Measurements from ENCODE around the gene CACNA1C. TPM values are rescaled to one million over a fixed set of nuclear protein-coding genes. Genes with fewer than 3 reads are reported as not detected.

The CACNA1C gene
- total RNA-seq, 1 experiment from 2014 or later, result not detected

GRCh38 chr12:2547273-2548044, 494.7 kb downstream of the CACNA1C start:
- Histone ChIP-seq H3K27me3 (ENCODE audit: insufficient read depth, low read depth) (peaks cover 60% of the 10 kb centered on the region), H3K79me2 (ENCODE audit: low read depth) (no peaks in the 10 kb centered on the region), H3K4me1 (replicated peaks; ENCODE audit: insufficient read depth) (no peaks in the 10 kb centered on the region), H4K20me1 (ENCODE audit: insufficient read depth) (no peaks in the 10 kb centered on the region), H3K9me2 (ENCODE audit: insufficient read depth) (no peaks in the 10 kb centered on the region), H3K27ac (no peak overlapping the region), H3F3A (ENCODE audit: insufficient read depth, low read depth) (no peaks in the 10 kb centered on the region), H3K9me3 (ENCODE audit: insufficient read depth, low read depth) (no peaks in the 10 kb centered on the region), H3K4me3 (no peak overlapping the region), H3K4me2 (no peak overlapping the region), H2AFZ (no peak overlapping the region), H3K36me3 (ENCODE audit: low read depth) (no peaks in the 10 kb centered on the region)
- intact Hi-C loops (cut with micrococcal nuclease; ENCODE audit: unreplicated experiment), result no loop called here
- no TSS peak for BruUV-seq (replicated peaks)
- TF ChIP-seq EZH2 (IDR thresholded peaks at IDR 0.05; ENCODE audit: low read depth) (no peak), CTCF (conservative IDR thresholded peaks at IDR 0.05) (no peak)
- CTCF ChIA-PET, result no interaction called here
- POLR2A ChIA-PET (ENCODE audit: unreplicated experiment), result no interaction called here
- no peak for DNase-seq

- no peak for TF ChIP-seq CTCF (conservative IDR thresholded peaks at IDR 0.05)
- no peak for TF ChIP-seq EZH2 (IDR thresholded peaks at IDR 0.05; ENCODE audit: low read depth)
- Histone ChIP-seq H3K36me3 (ENCODE audit: low read depth) (no peaks in the 10 kb centered on the region), H3K27ac (no peak overlapping the region), H2AFZ (no peak overlapping the region), H3K9me3 (ENCODE audit: insufficient read depth, low read depth) (no peaks in the 10 kb centered on the region), H3K4me1 (replicated peaks; ENCODE audit: insufficient read depth) (no peaks in the 10 kb centered on the region), H4K20me1 (ENCODE audit: insufficient read depth) (no peaks in the 10 kb centered on the region), H3K4me2 (no peak overlapping the region), H3F3A (ENCODE audit: insufficient read depth, low read depth) (no peaks in the 10 kb centered on the region), H3K4me3 (no peak overlapping the region), H3K79me2 (ENCODE audit: low read depth) (no peaks in the 10 kb centered on the region), H3K9me2 (ENCODE audit: insufficient read depth) (no peaks in the 10 kb centered on the region), H3K27me3 (ENCODE audit: insufficient read depth, low read depth) (peaks cover 66% of the 10 kb centered on the region)
- intact Hi-C loops (cut with micrococcal nuclease; ENCODE audit: unreplicated experiment), result no loop called here
- POLR2A ChIA-PET (ENCODE audit: unreplicated experiment), result no interaction called here
- CTCF ChIA-PET, result no interaction called here
- BruUV-seq (replicated peaks), result no TSS peak
- no peak for DNase-seq
Observed at GRCh38 chr12:2548081-2548480, 495.3 kb downstream of the CACNA1C start.

- Histone ChIP-seq H4K20me1 (ENCODE audit: insufficient read depth) (no peaks in the 10 kb centered on the region), H3K9me2 (ENCODE audit: insufficient read depth) (no peaks in the 10 kb centered on the region), H3K36me3 (ENCODE audit: low read depth) (no peaks in the 10 kb centered on the region), H3K4me1 (replicated peaks; ENCODE audit: insufficient read depth) (no peaks in the 10 kb centered on the region), H2AFZ (no peak overlapping the region), H3K27ac (no peak overlapping the region), H3K27me3 (ENCODE audit: insufficient read depth, low read depth) (peaks cover 93% of the 10 kb centered on the region), H3K4me2 (no peak overlapping the region), H3K9me3 (ENCODE audit: insufficient read depth, low read depth) (no peaks in the 10 kb centered on the region), H3K4me3 (no peak overlapping the region), H3F3A (ENCODE audit: insufficient read depth, low read depth) (no peaks in the 10 kb centered on the region), H3K79me2 (ENCODE audit: low read depth) (no peaks in the 10 kb centered on the region)
- ChIA-PET CTCF (no interaction called here), POLR2A (ENCODE audit: unreplicated experiment) (no interaction called here)
- TF ChIP-seq EZH2 (IDR thresholded peaks at IDR 0.05; ENCODE audit: low read depth) (no peak), CTCF (conservative IDR thresholded peaks at IDR 0.05) (no peak)
- intact Hi-C loops (cut with micrococcal nuclease; ENCODE audit: unreplicated experiment), result no loop called here
- DNase-seq, result no peak
- BruUV-seq (replicated peaks), result no TSS peak
Observed at GRCh38 chr12:2550561-2551411, 498.0 kb downstream of the CACNA1C start.

All from PC-9 (cell line).